Cerebellar cortex (tissue), 1 donor: ENCODE results near the gene CAPZB.

Experiments used
- DNase-seq: peaks from one replicate; pipeline ENCODE4 v3.0.0-alpha.2; 2015; ENCODE audit warnings: low spot score

The CAPZB gene

DNA sequence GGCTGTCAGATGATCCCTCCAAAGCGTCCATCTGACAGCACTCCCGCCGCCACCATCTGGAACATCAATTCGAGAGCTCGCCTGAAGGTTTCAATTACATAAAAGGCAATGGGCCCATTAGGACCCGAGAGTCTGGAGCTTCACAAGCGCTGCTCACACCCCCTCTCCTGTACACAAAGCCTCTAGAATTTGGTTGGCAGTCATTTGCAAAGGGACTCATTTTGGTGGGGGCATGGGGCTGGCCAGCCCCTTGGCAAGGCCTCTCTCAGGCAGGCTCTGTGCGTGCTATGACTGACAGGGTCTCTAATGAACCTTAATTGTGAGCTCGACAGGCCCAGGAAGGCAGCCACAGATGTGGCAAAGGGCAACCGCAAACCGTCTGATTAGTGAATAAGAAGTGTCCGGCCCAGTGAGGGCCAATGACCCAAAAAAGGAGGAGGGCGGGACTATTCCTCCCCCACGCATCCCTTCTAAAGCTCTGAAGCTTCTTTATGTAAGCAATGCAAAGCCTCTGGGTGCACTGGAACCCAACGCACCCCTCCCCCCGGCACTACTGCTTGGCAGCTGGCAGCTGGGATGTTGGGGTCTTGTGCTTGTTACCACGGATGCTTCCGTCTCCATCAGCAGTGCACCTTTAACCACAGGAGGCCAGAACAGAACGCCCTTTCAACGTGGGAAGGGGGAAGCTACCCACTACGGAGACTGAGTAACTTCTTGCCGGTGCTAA is 79.4 kb downstream of the CAPZB start:
- peak; percentile 83 for DNase-seq

DNA sequence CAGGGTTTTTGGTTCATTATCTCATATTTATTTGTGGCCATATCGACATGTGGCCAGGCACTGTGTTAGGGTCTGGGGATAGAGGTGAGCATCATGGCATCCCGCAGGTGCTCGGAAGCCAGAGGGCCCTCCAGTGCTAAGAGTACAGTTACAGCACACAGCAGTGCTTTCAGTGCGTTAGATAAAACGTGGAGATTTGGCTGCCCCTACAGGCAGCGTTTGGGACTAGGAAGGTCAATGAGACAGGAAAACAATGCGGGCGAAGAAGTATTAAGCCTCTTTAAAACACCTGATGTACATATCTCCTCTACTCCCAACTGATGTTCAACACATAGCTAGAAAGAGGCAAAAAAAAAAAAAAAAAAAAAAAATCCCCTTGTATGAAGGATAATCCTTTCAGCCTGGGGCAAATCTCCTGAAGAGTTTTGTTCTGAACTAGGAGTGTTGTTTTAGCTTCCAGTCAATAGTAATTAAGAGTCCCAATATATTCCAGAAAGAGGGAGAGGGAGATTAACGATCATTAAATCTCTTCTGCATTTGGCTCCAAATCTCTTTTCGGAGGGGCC is 80.1 kb downstream of the CAPZB start:
- peak; percentile 56 for DNase-seq

DNA sequence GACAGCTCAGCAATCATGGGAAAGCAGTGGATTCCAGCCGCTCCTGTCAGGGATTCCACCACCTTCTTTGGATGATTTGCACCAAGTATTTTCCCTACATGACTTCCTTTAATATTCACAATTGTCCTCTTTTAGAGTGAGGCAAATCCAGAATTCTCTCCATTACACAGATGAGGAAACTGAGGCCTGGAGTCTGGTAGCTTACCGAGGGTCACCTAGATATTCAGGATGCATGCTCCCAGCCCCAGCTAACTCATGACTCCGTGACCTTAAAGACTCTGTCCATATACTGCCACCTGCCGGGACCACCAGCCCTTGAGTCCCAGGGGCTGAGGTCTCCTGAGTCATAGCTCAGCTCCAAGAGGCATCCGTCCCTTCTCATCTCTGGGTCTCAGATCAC is 80.6 kb downstream of the CAPZB start:
- DNase-seq = no peak

DNA sequence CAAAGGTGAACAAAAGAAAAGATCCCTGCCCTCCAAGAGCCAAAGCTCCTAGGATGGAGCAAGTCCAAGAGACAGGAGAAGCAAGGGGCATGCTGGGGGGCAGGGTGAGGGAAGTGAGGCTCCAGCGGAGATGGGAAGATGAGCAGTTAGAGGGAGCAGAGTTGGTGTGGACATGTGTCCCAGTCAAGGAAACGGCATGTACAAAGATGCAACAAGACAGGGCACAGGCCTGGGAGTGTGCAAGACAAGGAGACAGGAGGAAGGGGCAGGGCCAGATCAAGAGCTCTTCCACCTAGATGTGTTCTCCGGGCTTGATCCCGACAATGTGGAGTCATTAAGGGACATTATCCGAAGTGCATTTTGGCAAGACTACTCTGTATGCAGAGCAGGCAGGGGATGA is 82.1 kb downstream of the CAPZB start:
- DNase-seq = no peak

DNA sequence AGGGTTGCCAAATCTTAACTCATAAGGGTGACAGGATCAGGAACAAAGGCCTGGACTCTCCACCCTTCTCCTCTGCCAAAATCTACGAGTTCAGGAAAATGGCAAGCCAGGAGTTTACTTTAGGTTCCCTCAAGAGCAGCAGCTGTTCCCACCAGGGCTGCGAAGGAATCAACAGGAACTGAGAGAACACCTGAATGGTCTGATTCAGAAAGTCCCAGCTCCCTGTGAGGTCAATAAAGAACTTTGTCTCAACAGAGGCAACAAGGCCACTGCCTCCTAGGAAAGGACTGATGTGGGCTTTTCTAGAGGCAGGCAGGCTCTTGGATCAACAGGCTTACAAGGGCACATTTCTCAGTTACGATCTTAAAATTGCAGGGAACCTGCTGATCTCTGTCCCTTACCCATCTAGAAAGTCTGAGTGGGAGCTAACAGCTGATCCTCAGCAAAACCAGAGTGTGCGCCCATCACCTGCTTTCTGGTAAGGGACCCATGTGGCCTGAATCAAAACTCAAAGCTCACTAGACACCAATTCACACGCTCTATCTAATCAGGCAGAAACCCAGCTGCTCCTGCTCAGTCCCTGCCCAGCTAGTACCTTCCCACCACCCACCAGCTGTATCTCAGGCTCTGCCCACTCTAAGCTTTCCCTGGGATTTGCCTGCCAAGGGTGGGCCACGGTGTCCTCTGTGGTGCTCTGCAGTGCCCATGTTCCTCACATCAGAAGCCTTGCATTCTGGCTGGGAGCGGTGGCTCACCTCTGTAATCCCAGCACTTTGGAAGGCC is 83.1 kb downstream of the CAPZB start:
- no peak for DNase-seq

DNA sequence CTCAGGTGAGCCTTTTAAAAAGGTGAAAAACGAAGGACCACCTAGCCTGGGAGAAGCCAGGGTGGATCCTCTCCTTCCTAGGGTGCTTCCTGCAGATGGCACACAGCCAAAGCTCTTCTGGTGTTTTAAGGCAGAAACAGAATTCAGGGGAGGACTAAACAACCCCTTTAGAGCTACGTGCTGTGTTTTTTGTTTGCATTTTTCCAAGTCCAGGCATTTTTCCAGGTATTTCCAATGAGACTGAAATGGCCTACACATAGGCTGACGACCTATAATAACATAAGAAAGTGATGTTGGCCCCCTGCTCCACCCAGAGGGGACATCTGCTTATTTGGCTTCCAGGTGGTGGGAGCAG is 83.8 kb downstream of the CAPZB start:
- DNase-seq = no peak

DNA sequence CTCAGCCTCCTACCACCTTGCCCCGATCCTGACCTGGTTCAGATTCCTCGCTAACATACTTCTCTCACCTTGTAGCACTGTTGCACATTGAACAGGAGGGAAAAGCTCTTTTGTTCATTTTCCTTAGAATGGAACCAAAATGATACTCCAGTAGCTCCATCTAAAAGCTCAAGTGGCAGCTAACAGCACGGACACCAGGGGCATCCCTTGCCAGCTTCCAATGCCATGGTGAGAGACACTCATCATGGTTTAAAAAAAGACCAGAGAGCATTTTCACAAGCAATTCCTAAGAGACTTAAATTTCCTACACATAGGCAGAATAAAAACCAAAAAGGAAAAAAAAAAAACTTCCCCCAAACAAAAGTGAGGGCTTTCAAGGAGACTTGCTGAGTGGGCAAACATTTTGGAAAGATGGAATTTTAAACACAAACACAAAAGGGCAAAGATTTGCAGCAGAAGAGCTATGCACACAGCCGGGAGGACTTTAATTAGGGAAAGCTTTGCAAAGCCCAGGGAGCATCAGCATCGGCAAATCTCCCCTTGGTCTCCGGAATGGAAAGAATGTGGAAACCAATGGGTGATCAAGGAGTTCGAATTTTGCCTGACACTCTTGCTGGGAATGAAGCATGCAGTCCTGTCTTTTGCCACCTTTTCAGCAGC is 84.3 kb downstream of the CAPZB start:
- DNase-seq = peak; percentile 37

DNA sequence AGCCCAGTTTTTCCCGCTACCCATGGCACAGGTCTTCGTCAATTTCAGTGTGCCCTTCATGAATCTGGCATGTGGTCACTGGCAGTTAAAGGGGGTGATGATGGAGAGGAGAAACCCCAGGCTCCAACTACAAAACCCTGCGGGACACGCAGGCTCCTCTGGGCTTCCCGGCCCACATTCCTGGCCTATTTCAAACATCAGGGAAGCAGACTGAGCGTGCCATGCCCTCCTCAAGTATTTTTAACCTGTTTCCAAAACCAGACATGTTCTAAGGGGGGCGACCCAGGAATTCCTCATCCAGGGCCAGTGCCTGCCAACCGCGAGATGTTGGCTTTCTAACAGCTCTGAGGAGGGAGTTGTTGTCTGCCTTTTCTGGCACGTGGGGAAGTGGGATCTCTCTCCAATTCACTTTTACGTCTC is 85.1 kb downstream of the CAPZB start:
- no peak for DNase-seq

DNA sequence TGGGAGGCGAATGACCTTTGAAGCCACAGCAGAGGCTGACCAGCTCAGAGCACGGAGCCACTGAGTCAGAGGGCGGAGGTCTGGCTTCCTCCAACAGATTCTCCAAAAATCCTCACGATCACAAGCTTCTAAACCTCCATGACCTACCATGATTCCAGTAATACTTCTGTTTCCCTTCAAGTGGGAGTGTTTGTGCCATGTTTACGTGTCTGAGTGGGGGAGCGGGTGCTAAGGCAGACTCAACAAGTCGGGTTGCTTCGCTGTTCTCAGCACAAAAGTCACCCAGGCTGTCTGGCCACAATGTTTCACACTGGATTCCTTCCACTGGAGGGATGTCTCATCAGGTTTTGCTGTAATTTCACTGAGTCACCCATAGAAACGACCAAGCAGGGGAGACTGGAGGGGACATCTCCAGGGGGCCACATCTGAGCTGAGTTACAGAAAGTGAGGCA is 87.0 kb downstream of the CAPZB start:
- DNase-seq = no peak

DNA sequence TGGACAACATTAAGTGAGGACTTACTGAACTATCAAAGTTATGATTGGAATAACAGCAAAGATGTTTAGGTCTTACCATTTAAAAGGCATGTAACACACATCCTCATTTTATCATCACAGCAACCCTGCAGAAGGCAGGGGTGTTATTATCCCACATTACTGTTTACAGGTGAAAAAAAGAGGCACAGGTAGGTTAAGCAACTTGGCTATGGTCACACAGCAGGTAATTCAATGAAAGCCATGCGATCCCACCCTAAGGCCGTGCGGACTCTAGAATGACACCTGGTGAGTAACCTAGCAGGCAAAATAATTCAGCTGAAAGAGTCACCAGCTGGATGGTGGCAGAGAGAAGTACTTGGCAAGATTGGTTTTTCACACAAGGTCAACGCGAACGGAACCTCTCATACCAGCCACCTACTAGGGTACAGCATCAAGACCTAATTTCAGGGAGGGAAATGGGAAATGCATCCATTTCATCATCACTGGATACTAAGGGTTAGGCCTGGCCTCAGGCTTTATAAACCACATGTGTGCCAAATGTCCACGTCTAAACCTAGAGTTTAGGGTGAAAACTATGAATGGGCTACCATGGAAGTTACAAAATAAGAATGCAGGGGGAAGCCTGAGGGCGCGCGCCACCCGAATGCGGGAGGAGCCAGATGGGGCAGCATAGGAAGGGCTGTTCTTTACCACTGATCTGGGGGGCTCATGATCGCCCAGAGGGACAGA is 88.0 kb downstream of the CAPZB start:
- no peak for DNase-seq

DNA sequence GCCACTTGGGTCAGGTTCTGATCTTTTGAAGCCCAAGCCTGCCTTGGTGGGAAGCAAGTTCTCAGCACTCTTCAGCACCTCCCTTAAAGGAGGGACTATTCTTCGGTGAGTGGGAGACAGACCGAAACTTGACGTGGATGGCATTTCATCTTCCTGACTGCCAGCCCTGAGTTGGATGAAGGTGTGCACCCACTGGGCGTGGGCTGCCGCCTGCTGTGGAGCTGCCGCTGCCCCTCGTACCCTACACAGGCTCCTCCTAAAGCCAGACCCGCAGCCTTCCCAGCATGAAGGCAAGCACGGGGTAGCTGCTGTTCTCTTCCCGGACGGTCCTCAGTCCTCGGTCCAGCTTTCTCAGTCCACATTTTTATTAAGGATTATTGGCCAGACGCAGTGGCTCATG is 89.1 kb downstream of the CAPZB start:
- no peak for DNase-seq

DNA sequence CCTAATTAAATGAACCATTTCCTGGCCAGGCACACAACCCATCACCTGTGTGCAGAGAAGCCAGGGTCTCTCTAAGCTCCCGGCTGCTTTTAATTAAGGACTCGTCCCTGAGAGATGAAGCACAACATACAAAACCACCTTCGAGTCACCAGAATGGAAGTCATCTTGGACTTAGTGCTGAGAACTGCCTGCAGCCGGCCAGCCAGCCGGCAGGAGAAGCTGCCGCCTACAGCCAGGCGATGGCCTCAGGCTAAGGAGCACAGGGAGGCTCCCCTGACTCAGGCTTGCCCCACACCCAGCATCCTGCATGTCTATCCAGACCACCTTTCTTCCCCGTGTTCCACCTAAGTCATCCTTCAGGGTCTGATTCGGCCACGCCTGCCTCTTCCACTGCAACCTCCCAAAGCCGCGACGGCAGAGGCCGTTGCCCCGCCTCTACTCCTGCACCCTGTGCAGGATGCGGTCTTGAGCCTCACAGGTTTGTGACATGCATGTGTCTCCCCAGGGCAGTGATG is 89.6 kb downstream of the CAPZB start:
- no peak for DNase-seq

DNA sequence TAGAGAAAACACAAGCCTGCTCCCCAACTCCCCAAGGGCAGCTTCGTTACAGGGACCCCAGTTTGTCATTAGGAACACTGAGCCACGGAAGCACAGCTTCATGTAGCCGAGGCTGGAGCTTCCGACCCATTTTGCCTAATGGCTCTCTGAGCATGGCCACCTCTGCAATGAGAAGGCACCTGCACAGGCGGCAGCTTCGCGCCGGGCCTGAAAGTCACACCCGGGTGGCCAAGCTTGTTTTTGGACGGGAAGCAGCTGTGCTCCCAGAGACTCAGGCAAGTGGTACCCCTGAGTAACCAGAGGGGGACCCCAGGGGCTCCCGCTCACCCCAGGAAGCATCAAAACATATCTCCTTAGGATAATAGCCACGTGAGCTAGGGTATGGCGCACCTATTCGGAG is 92.3 kb downstream of the CAPZB start:
- DNase-seq = no peak

DNA sequence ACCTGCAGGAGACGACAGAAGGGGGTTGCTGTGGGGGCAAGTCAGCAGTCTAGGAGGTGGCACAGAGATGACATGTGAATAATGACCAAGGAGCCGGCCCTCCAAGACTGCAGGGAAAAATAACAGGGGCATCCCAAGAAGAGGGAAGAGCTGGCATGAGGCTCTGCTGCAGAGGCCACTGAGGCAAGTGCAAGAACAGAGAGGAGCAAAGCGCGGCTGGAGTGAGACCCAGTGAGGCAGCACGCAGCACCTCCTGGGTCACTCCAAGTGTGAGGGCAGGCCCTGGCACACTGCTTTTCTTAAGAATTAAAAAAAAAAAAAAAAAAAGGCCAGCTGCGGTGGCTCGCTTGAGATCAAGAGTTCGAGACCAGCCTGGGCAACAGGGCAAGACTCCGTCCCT is 93.1 kb downstream of the CAPZB start:
- no peak for DNase-seq

DNA sequence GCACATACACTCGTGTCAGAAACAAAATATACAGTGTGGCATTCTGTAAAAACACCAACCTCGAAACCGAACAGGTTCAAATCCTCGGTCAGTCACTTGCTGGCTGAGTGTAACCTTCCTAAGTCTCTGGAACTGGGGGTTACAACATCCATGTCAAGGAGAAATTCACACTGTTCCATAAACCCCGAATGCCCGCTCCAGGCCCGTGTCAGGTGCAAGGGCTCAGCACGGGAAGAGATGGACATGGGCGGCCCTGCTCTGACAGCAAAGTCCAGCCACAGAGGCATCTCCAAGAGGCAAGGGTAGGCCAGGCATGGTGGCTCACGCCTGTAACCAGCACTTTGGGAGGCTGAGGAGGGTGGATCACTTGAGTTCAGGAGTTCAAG is 93.8 kb downstream of the CAPZB start:
- no peak for DNase-seq

DNA sequence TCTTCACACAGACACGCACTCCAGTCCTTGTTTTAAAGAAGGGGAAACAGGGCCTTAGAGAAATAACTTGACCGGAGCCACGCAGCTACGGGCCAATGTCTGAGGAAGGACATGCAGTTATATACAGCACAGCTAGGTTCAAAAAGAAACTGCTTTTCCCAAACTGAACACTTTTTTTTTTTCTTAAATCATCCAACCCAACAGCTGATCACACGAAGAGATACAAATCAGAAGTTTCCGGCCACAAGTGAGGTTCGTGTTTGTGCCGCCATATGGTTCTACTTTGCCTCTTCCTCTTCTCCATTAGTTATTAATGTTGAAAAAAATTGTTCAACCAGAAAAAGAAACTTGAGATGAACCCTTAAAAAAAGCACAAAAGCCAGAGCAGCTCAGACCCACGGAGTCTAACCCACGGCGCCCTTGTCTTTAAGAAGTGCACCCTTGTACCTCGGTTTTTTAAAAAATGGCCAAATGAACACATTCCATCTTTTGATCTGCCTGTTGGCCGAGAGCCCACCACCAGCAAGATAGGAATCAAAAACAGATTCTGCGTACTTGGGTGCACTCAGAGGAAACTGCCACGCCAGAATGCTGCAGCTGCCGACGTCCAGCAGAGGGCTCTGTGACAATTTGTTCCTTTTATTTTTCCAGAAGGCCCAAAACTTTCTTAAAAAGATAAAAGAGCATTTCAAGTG is 94.3 kb downstream of the CAPZB start:
- peak; percentile 63 for DNase-seq

DNA sequence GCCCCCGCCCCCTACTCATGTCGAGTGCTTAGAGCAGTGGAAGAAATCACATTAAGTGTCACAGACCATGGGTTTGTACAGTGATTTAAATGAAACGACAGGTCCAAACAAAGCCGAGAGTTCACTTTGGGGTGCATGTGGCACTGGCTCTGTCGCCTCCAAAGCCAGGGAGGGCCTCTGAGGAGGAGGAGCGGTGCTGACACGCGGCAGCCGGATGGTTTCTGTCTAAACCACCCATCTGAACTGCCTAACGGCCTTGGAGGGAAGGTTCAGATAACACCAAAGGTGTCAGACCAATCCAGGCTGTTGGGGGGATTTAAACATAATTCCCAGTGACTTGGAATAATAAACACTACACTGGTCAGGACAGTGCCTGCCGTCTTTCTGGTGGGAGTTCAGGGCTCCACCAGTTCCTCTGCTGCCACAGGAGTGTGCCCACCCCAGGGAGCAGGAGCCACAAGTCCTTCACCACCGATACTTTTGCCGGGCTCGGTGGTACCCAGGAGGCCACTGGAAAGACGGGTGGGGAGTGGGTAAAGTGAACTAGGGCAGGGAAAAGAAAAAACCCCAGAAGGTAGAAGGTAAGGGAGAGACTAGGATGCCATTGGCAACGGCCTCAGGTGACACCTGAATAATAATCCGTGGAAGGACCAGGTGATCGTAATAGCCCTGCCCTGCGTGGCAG is 95.0 kb downstream of the CAPZB start:
- no peak for DNase-seq

DNA sequence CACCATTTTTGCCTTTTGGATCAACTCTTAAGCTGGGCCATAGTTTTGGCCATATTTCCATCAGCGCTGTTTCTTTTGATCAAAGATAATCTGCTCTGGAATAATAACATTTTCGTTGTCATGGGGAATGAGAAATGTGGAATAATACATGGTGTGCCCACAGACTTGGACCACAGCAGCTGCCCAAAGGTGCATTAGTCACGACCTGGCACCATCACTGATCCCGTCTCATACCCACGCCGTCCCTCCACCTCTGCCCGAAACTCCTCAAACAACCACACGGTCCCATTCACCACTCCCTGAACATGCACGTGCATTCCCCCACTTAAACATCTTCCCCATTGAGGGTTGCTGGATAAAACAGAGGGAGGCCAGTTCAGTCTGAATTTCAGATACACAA is 96.4 kb downstream of the CAPZB start:
- DNase-seq = no peak

DNA sequence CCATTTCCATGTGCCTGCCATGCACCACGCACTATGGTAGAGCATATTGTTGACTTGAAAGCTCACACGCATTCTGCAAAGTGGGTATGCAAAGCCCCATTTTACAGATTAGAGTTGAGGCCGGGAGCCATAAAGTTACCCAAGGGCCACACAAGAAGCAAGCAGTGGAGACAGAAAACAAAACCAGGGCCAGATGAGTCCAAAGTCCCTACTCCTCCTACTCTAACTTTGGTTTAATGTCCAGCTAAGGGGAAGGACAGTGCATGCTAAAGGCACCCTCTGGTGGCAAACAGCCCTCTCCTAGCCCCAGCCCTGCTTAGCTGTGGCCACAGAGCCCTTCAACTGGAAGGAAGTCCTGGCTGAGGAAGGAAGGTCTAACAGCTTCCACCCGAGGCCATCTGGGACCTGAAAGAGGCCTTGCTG is 98.3 kb downstream of the CAPZB start:
- DNase-seq = no peak

DNA sequence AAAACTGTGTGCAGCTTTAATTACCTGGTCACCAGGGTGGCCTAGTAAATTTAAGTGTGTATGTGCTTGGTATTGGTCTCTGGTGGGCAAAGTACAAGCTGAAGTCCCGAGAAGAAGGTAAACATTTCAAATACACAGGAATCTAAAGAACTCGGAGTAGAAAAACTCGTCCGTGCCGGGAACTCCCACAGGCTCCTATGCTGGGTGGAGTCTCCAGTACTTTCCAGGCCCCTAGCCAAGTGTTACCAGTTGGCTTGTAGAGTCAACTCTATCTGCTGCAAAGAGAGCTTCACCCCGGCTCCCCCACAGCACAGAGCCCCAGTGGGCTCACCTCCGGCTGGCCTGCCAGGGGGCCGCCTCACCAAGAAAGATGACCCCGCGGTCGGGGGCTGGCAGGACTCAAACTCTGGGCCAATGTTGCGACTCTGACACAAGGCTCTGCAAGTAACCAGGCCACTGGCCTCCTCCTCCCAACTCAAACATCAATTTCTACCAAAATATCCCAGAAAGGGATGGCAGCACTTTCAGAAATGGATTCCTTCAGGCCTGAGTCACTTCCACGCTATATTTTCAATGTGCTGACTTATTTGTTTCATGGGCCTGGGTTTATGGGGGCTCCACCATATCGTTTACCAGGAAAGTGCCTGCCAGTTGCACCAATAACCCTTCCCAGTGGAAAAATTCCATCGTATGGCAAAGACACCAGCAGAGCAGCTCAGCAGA is 99.3 kb downstream of the CAPZB start:
- no peak for DNase-seq
